Spinal cord (tissue), 10 donors: ENCODE data around the gene OBP2A. TPM values are rescaled to one million over a fixed set of nuclear protein-coding genes. Genes with fewer than 3 reads are reported as not detected.

Experiments used
- DNase-seq, 6 donors: peaks; one replicate each; pipeline versions ENCODE4 v3.0.0 to v3.0.0-alpha.2; 2013 to 2015; ENCODE audit warnings: low spot score in 6 of 6, low read depth in 4 of 6
- H3K27ac ChIP-seq: one replicate; pipeline ENCODE4 v1.5.1; 2013; ENCODE audit warnings: low read depth, low read length, control low read depth
- H3K27me3 ChIP-seq: one replicate; pipeline ENCODE4 v1.6.1; 2013; ENCODE audit warnings: low read length; ENCODE audit not compliant: control insufficient read depth, insufficient read depth
- H3K36me3 ChIP-seq: one replicate; pipeline ENCODE4 v1.6.1; 2013; ENCODE audit warnings: low read length; ENCODE audit not compliant: control insufficient read depth, insufficient read depth
- H3K4me1 ChIP-seq: one replicate; pipeline ENCODE4 v1.6.1; 2013; ENCODE audit warnings: low read length; ENCODE audit not compliant: control insufficient read depth, insufficient read depth
- H3K4me3 ChIP-seq: one replicate; pipeline ENCODE4 v1.5.1; 2013; ENCODE audit warnings: low read depth, low read length, control low read depth
- H3K9me3 ChIP-seq: one replicate; pipeline ENCODE4 v1.6.1; 2013; ENCODE audit warnings: low read length; ENCODE audit not compliant: control insufficient read depth, insufficient read depth
- WGBS: methylation state at CpG from one replicate; pipeline ENCODE4 v1.1.5; 2013; ENCODE audit warnings: missing lambda C conversion rate; ENCODE audit not compliant: insufficient coverage; 5-methylcytosine and 5-hydroxymethylcytosine counted together
- polyA plus RNA-seq, 2 donors: library from polyadenylated mRNA; unstranded; fragments of 120-200 nt; gene quantifications; one replicate each; pipeline ENCODE4 v1.2.1, GENCODE V29; 2013; ENCODE audit not compliant: insufficient read length in 2 of 2
- total RNA-seq, 2 donors: library from RNA; depleted of rRNA in 1 of 2; stranded (reverse); fragments of 120-200 nt in 1 of 2; fragments of >200 nt in 1 of 2; gene quantifications; one replicate each; pipeline versions ENCODE4 v1.2.3 to v1.2.4, GENCODE V29; 2013 to 2014
- donor health status: healthy.

OBP2A gene
- total and polyA plus RNA-seq, 4 donors: not detected

- no peak for DNase-seq
- H3K36me3 ChIP-seq: no peaks in the 10 kb centered on the region
- no peak overlapping the region for H3K27ac ChIP-seq
- no peaks in the 10 kb centered on the region for H3K27me3 ChIP-seq
- no peak overlapping the region for H3K4me3 ChIP-seq
- 84% methylated on average over 22 of the region's 22 CpGs for WGBS
- H3K9me3 ChIP-seq: peaks cover 5% of the 10 kb centered on the region
- no peaks in the 10 kb centered on the region for H3K4me1 ChIP-seq
These were observed 45.8 kb downstream of the OBP2A start for GRCh38 chr9:135591506-135592330.

DNA sequence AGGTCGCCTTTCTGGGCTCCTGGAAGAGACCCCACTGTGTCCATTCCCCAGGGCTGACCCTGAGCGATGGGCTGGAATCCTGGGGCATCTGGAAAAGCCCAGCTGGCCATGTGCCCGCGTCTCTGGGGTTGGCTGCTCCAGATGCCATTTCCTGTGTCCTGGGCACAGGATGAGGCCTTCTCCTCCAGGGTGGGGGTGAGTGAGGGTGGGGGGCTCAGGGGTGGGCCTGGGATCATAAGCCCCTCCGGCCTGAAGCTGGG lies 46.3 kb downstream of the OBP2A start:
- peaks cover 5% of the 10 kb centered on the region for H3K9me3 ChIP-seq
- no peak overlapping the region for H3K4me3 ChIP-seq
- 80% methylated on average over 2 of the region's 5 CpGs for WGBS
- no peaks in the 10 kb centered on the region for H3K27me3 ChIP-seq
- no peaks in the 10 kb centered on the region for H3K4me1 ChIP-seq
- H3K36me3 ChIP-seq: no peaks in the 10 kb centered on the region
- no peak overlapping the region for H3K27ac ChIP-seq
- DNase-seq: no peak

- DNase-seq: no peak
- 79% methylated on average over 6 of the region's 13 CpGs for WGBS
- Histone ChIP-seq H3K9me3 (peaks cover 5% of the 10 kb centered on the region), H3K27me3 (no peaks in the 10 kb centered on the region), H3K4me3 (no peak overlapping the region), H3K4me1 (no peaks in the 10 kb centered on the region), H3K27ac (no peak overlapping the region), H3K36me3 (no peaks in the 10 kb centered on the region)
These were observed 46.7 kb downstream of the OBP2A start for GRCh38 chr9:135592625-135593024.

GRCh38 chr9:135596211-135596610 lies 50.3 kb downstream of the OBP2A start:
- 65% methylated on average over 2 of the region's 2 CpGs for WGBS
- H3K27ac ChIP-seq: no peak overlapping the region
- H3K27me3 ChIP-seq: no peaks in the 10 kb centered on the region

More at GRCh38 chr9:135596211-135596610, 50.3 kb downstream of the OBP2A start:
- no peaks in the 10 kb centered on the region for H3K4me1 ChIP-seq
- no peaks in the 10 kb centered on the region for H3K36me3 ChIP-seq
- peaks cover 5% of the 10 kb centered on the region for H3K9me3 ChIP-seq
- no peak overlapping the region for H3K4me3 ChIP-seq
- DNase-seq: no peak

Other genes starting within 250 kb of the OBP2A start
- gene PPP1R26, start 66.3 kb upstream of the OBP2A start, total RNA-seq: 10 to 100 TPM; 16.1 to 19.6 TPM
- 10 to 100 TPM; 37.2 to 37.8 TPM for gene PPP1R26, start 66.3 kb upstream of the OBP2A start, polyA plus RNA-seq
- gene MRPS2, start 45.4 kb upstream of the OBP2A start, total RNA-seq: 10 to 100 TPM; 10.9 to 23.5 TPM
- 10 to 100 TPM; 53.6 to 60.9 TPM for gene MRPS2, start 45.4 kb upstream of the OBP2A start, polyA plus RNA-seq
- not detected for gene LCN1, start 24.7 kb upstream of the OBP2A start, total RNA-seq
- not detected for gene LCN1, start 24.7 kb upstream of the OBP2A start, polyA plus RNA-seq
- gene PAEP, start 15.6 kb downstream of the OBP2A start, total RNA-seq: under 1 TPM in 1 of 2 donors, not detected in 1; 0.55 TPM
- gene PAEP, start 15.6 kb downstream of the OBP2A start, polyA plus RNA-seq: under 1 TPM in 1 of 2 donors, not detected in 1; 0.42 TPM
- gene GLT6D1, start 93.4 kb downstream of the OBP2A start, total RNA-seq: not detected
- not detected for gene GLT6D1, start 93.4 kb downstream of the OBP2A start, polyA plus RNA-seq
- not detected for gene LCN9, start 117.2 kb downstream of the OBP2A start, total RNA-seq
- gene LCN9, start 117.2 kb downstream of the OBP2A start, polyA plus RNA-seq: not detected
- gene SOHLH1, start 153.4 kb downstream of the OBP2A start, total RNA-seq: under 1 TPM; 0.50 to 0.99 TPM
- gene SOHLH1, start 153.4 kb downstream of the OBP2A start, polyA plus RNA-seq: 1 to 10 TPM in 1 of 2 donors, under 1 TPM in 1; 0.43 to 1.0 TPM
- gene KCNT1, start 156.1 kb downstream of the OBP2A start, total RNA-seq: 10 to 100 TPM in 1 of 2 donors, 1 to 10 TPM in 1; 9.5 to 14.7 TPM
- gene KCNT1, start 156.1 kb downstream of the OBP2A start, polyA plus RNA-seq: 10 to 100 TPM; 17.8 to 24.7 TPM